Adipocyte (in vitro differentiated cells): ENCODE results near the gene MGMT.

ENCODE experiments used
- DNase-seq: peaks from one replicate; pipeline ENCODE4 v3.0.0-alpha.2; 2015; ENCODE audit warnings: low read depth
- H3K27me3 ChIP-seq: replicated peaks from 2 replicates; pipeline ENCODE4 v1.7.0; 2013; ENCODE audit warnings: mild to moderate bottlenecking, low read length, moderate library complexity; ENCODE audit not compliant: control insufficient read depth, insufficient read depth
- H3K36me3 ChIP-seq: 2 replicates; pipeline ENCODE4 v1.7.0; 2013; ENCODE audit warnings: low read length, mild to moderate bottlenecking, moderate library complexity; ENCODE audit not compliant: control insufficient read depth, insufficient read depth, severe bottlenecking
- H3K4me1 ChIP-seq: 2 replicates; pipeline ENCODE4 v1.7.0; 2013; ENCODE audit warnings: mild to moderate bottlenecking, low read length, moderate library complexity; ENCODE audit not compliant: control insufficient read depth, insufficient read depth
- H3K4me3 ChIP-seq: 2 replicates; pipeline ENCODE4 v1.7.0; 2013; ENCODE audit warnings: mild to moderate bottlenecking, low read length, moderate library complexity
- H3K9ac ChIP-seq: 2 replicates; pipeline ENCODE4 v1.7.0; 2013; ENCODE audit warnings: mild to moderate bottlenecking, low read length, moderate library complexity
- H3K9me3 ChIP-seq: 2 replicates; pipeline ENCODE4 v1.7.0; 2013; ENCODE audit warnings: mild to moderate bottlenecking, low read length, moderate library complexity; ENCODE audit not compliant: control insufficient read depth

Gene MGMT

DNA sequence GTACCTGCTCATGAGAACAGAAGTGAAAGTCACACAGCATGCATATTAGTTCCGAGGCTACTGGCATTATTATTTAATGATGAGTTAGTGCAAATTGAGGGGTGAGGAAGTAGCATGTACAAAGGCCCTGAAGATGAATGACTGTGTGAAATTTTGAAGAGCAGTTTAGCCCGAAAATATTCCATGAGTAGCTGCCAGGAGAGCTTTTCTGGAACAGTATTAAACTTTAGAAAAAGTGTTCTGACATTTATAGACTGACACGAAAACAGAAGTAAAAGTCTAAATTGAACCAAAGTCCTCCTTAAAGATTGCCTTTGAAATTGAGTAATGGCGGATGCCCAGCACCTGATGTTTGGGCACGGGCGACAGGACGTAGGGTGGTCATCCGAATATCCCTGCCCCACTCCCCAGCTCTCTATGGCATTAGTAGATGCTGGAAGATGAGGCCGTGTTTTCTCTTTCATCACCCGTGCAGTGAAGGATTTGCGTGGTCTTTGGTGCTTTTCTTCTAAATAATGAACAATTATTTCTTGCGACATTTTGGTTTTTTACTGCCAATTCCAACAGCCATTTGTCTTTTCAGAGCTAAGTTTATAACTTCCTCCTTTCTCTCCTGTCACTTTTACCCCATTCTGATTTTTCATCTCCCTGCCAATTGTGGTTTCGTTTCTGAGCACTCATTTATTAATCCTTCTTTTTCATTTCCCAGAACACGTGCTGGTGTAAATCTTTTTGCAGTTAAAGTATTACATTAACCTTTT, 192.6 kb downstream of the MGMT start:
- Histone ChIP-seq H3K27me3 (no peaks in the 10 kb centered on the region), H3K9ac (peak overlapping the region; percentile 40), H3K9me3 (peaks cover 6% of the 10 kb centered on the region), H3K4me1 (peaks cover 14% of the 10 kb centered on the region), H3K4me3 (peak overlapping the region; percentile 75), H3K36me3 (peaks cover 3% of the 10 kb centered on the region)
- DNase-seq: no peak

DNA sequence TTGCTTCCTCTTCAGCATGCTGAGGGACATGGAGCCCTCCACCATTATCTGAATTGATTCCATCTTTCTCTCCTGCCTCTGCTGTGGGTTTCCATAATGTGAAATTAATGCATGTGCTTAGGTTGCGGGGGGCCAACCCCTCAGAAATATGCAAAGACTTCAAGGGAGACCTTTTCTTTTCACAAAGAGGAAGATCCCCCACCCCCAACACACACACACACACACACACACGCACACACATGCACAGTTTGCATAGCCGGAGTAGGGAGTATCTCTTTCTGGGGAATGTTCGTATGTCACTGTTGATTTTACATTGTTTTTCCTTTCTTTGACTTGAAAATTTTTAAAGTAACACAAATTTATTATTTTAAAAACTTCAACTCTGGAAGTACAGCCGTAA, 193.5 kb downstream of the MGMT start:
- Histone ChIP-seq H3K9me3 (peaks cover 8% of the 10 kb centered on the region), H3K36me3 (peaks cover 4% of the 10 kb centered on the region), H3K27me3 (no peaks in the 10 kb centered on the region), H3K9ac (peak overlapping the region; percentile 40), H3K4me3 (peak overlapping the region; percentile 75), H3K4me1 (peaks cover 14% of the 10 kb centered on the region)
- DNase-seq: no peak

GRCh38 chr10:129662426-129662825, 195.4 kb downstream of the MGMT start:
- no peak for DNase-seq
- H3K27me3 ChIP-seq: no peaks in the 10 kb centered on the region
- H3K9ac ChIP-seq: no peak overlapping the region
- H3K9me3 ChIP-seq: peaks cover 8% of the 10 kb centered on the region
- H3K36me3 ChIP-seq: peaks cover 4% of the 10 kb centered on the region
- peaks cover 14% of the 10 kb centered on the region for H3K4me1 ChIP-seq
- H3K4me3 ChIP-seq: no peak overlapping the region

GRCh38 chr10:129670124-129670523, 203.1 kb downstream of the MGMT start:
- H3K9ac ChIP-seq: no peak overlapping the region
- H3K4me1 ChIP-seq: no peaks in the 10 kb centered on the region
- no peaks in the 10 kb centered on the region for H3K27me3 ChIP-seq
- DNase-seq: no peak
- H3K4me3 ChIP-seq: no peak overlapping the region
- no peaks in the 10 kb centered on the region for H3K36me3 ChIP-seq
- peaks cover 13% of the 10 kb centered on the region for H3K9me3 ChIP-seq

DNA sequence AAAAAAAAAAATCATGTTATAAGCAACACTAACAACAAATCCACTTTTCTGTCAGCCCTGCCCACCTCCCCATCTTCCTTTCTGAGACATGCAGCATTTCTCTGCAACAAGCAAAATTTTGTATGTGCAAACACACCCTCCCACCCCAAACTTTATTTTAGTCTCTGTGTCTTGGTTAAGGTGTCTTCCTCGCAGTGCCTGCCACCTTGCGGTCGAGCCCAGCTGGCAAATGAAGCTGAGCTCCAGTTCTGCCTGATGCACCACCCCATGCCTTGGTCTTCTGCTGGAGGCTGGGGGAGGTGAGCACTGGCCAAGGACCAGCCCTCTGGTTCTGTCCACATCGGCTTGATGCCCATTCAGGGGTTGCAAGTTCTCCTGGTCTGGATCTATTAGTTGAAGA, 206.3 kb downstream of the MGMT start:
- no peak for DNase-seq
- Histone ChIP-seq H3K4me1 (no peaks in the 10 kb centered on the region), H3K27me3 (no peaks in the 10 kb centered on the region), H3K36me3 (no peaks in the 10 kb centered on the region), H3K9me3 (peaks cover 13% of the 10 kb centered on the region), H3K4me3 (no peak overlapping the region), H3K9ac (no peak overlapping the region)

GRCh38 chr10:129675027-129675769, 208.2 kb downstream of the MGMT start:
- DNase-seq: no peak
- peaks cover 4% of the 10 kb centered on the region for H3K9me3 ChIP-seq
- no peaks in the 10 kb centered on the region for H3K4me1 ChIP-seq
- H3K36me3 ChIP-seq: no peaks in the 10 kb centered on the region
- H3K9ac ChIP-seq: no peak overlapping the region
- no peak overlapping the region for H3K4me3 ChIP-seq
- H3K27me3 ChIP-seq: no peaks in the 10 kb centered on the region

DNA sequence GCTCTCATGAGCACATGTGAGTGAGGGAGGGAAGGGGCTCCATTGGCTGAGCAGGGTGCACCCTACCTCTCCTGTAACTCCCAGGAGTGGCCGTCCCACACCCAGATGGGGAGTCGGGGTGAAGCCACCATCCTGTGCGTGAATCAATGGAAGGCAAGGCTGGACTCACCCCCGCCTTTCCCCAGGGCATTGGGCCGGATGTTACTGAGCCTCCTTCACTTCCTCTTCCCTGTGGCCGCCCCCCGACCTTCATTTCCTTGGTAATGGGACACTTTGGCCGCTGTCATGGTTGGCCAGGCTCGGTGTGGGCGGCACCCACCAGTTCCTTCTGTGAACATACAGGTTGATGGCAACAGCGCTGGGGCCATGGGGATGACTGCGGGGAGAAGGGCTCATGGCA, 209.0 kb downstream of the MGMT start:
- Histone ChIP-seq H3K4me3 (no peak overlapping the region), H3K27me3 (no peaks in the 10 kb centered on the region), H3K9ac (no peak overlapping the region), H3K36me3 (no peaks in the 10 kb centered on the region), H3K4me1 (no peaks in the 10 kb centered on the region), H3K9me3 (peaks cover 3% of the 10 kb centered on the region)
- no peak for DNase-seq

DNA sequence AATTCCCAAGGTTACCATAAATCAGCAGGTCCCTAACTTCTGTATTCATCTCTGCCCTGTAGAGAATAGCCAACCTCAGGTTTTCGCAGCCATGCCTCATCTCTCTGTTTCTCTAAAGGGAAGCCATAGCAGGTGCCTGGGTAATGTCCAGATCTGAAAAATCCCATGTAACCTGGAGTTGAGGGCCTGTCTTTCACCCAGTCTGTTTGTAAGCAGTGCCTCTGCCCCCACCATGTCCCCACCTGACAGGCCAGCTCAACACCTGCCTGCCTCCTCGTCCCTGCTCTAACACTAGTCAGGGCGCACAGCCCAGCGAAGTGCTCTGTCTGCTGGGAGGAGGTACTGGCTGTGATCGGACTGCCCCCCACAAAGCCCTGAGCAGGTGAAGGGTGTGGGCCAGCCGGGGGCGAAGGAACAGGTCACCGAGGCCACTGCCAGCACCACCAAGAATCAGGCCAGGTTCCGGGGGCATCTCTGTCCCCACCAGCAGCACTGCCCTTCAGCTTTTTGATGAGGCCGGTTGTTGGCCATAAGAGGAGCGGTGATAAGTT, 210.4 kb downstream of the MGMT start:
- Histone ChIP-seq H3K9ac (no peak overlapping the region), H3K36me3 (no peaks in the 10 kb centered on the region), H3K4me3 (no peak overlapping the region), H3K4me1 (no peaks in the 10 kb centered on the region), H3K27me3 (no peaks in the 10 kb centered on the region), H3K9me3 (peaks cover under 1% of the 10 kb centered on the region)
- DNase-seq: no peak

- Histone ChIP-seq H3K36me3 (no peaks in the 10 kb centered on the region), H3K4me1 (no peaks in the 10 kb centered on the region), H3K27me3 (no peaks in the 10 kb centered on the region), H3K9ac (no peak overlapping the region), H3K9me3 (no peaks in the 10 kb centered on the region), H3K4me3 (no peak overlapping the region)
- no peak for DNase-seq
Observed at GRCh38 chr10:129678186-129678585, 211.1 kb downstream of the MGMT start.

- Histone ChIP-seq H3K36me3 (no peaks in the 10 kb centered on the region), H3K9ac (no peak overlapping the region), H3K9me3 (no peaks in the 10 kb centered on the region), H3K4me1 (no peaks in the 10 kb centered on the region), H3K27me3 (no peaks in the 10 kb centered on the region), H3K4me3 (no peak overlapping the region)
- DNase-seq: no peak
Observed at GRCh38 chr10:129679207-129679606, 212.2 kb downstream of the MGMT start.

- no peak overlapping the region for H3K9ac ChIP-seq
Observed at GRCh38 chr10:129680661-129681344, 213.8 kb downstream of the MGMT start.

More at GRCh38 chr10:129680661-129681344, 213.8 kb downstream of the MGMT start:
- Histone ChIP-seq H3K4me3 (no peak overlapping the region), H3K4me1 (no peaks in the 10 kb centered on the region), H3K9me3 (no peaks in the 10 kb centered on the region), H3K36me3 (no peaks in the 10 kb centered on the region), H3K27me3 (no peaks in the 10 kb centered on the region)
- no peak for DNase-seq
